H1 (cell line): ENCODE results near the gene TCEA3. TPM values are rescaled to one million over a fixed set of nuclear protein-coding genes. Genes with fewer than 3 reads are reported as not detected.

Source experiments
- CTCF ChIA-PET: fragments of 300-600 bp; sonication (Branson Sonifier 250); formaldehyde crosslinking; loops from one replicate; lab custom pipeline; 2021; ENCODE audit not compliant: partially characterized antibody; lab: Charles Lee
- POLR2A ChIA-PET: fragments of 300-600 bp; sonication (Branson Sonifier 250); formaldehyde crosslinking; loops from one replicate; lab custom pipeline; 2021; ENCODE audit warnings: inconsistent platforms; ENCODE audit not compliant: partially characterized antibody; lab: Charles Lee
- DNase-seq, 2 experiments: peaks; one replicate each; pipeline versions ENCODE4 v3.0.0 to v3.0.0-alpha.2; 2010 to 2022; ENCODE audit warnings: low spot score in 2 of 2, low read depth in 1 of 2, mixed read lengths in 1 of 2
- FAIRE-seq: peaks from 2 replicates; lab custom pipeline; 2011; peaks lifted over from hg19 to GRCh38; lab: Jason Lieb, UNC
- H2AFZ ChIP-seq: 2 replicates; pipeline ENCODE4 v1.8.1; 2012; ENCODE audit warnings: low read length, inconsistent platforms
- H2AK5ac ChIP-seq: 2 replicates; pipeline ENCODE4 v1.6.1; 2013; ENCODE audit warnings: low read depth, low read length
- H2BK120ac ChIP-seq: replicated peaks from 2 replicates; pipeline ENCODE3; 2013; ENCODE audit warnings: low read depth, low read length, inconsistent platforms
- H2BK12ac ChIP-seq: 2 replicates; pipeline ENCODE4 v1.6.1; 2013; ENCODE audit warnings: low read depth, low read length
- H2BK15ac ChIP-seq: 2 replicates; pipeline ENCODE4 v1.6.1; 2013; ENCODE audit warnings: low read length
- H2BK20ac ChIP-seq: 2 replicates; pipeline ENCODE4 v1.6.1; 2013; ENCODE audit warnings: low read length
- H2BK5ac ChIP-seq: 2 replicates; pipeline ENCODE4 v1.6.1; 2013; ENCODE audit warnings: low read depth, low read length
- H3K14ac ChIP-seq: 2 replicates; pipeline ENCODE4 v1.6.1; 2013; ENCODE audit warnings: inconsistent platforms; ENCODE audit not compliant: insufficient read length
- H3K18ac ChIP-seq: 2 replicates; pipeline ENCODE4 v1.6.1; 2013; ENCODE audit warnings: low read length; ENCODE audit errors: extremely low read depth
- H3K23ac ChIP-seq: 2 replicates; pipeline ENCODE4 v1.6.1; 2013; ENCODE audit warnings: inconsistent platforms; ENCODE audit not compliant: insufficient read length
- H3K23me2 ChIP-seq: 2 replicates; pipeline ENCODE4 v1.6.1; 2013; ENCODE audit warnings: low read depth, low read length
- H3K27ac ChIP-seq: 2 replicates; pipeline ENCODE4 v1.6.1; 2011; ENCODE audit warnings: low read depth, low read length, inconsistent platforms
- H3K27me3 ChIP-seq, 4 experiments: replicated peaks in 1 of 4; 1 replicate in 1 of 4; 2 replicates in 3 of 4; pipeline versions ENCODE4 v1.6.1 to v1.8.1; 2011 to 2013; ENCODE audit warnings: low read length in 3 of 4, mild to moderate bottlenecking in 3 of 4, inconsistent platforms in 2 of 4, mixed read lengths in 2 of 4, moderate library complexity in 1 of 4; ENCODE audit not compliant: control insufficient read depth in 3 of 4, insufficient read depth in 3 of 4; ENCODE audit errors: extremely low read depth in 1 of 4
- H3K36me3 ChIP-seq, 4 experiments: 2 replicates each; pipeline versions ENCODE4 v1.6.1 to v1.8.1; 2011 to 2013; ENCODE audit warnings: mild to moderate bottlenecking in 4 of 4, low read length in 3 of 4, moderate library complexity in 2 of 4, control low read depth in 1 of 4, inconsistent platforms in 1 of 4; ENCODE audit not compliant: insufficient read depth in 4 of 4, control insufficient read depth in 2 of 4
- H3K4ac ChIP-seq: replicated peaks from 2 replicates; pipeline ENCODE3; 2013; ENCODE audit warnings: low read length, low read depth, mixed read lengths, inconsistent platforms; ENCODE audit not compliant: insufficient read length
- H3K4me1 ChIP-seq, 4 experiments: replicated peaks in 1 of 4; 1 replicate in 1 of 4; 2 replicates in 3 of 4; pipeline versions ENCODE4 v1.6.1 to v1.8.1; 2011 to 2013; ENCODE audit warnings: low read length in 3 of 4, inconsistent platforms in 2 of 4, mixed read lengths in 1 of 4; ENCODE audit not compliant: insufficient read depth in 4 of 4, control insufficient read depth in 3 of 4
- H3K4me2 ChIP-seq, 2 experiments: 2 replicates each; pipeline versions ENCODE4 v1.6.1 to v1.8.1; 2011 to 2013; ENCODE audit warnings: low read depth in 2 of 2, low read length in 2 of 2, control low read depth in 1 of 2, inconsistent platforms in 1 of 2, mild to moderate bottlenecking in 1 of 2; ENCODE audit not compliant: insufficient read depth in 1 of 2
- H3K4me3 ChIP-seq, 4 experiments: fragments of 200-600, 300-600 bp in 1 of 4; sonication (generic), shearing (Covaris generic), sonication (Bioruptor Twin) in 1 of 4; 2 replicates each; pipeline versions ENCODE4 v1.5.1 to v1.8.1; 2011 to 2016; ENCODE audit warnings: low read length in 4 of 4, low read depth in 3 of 4, control low read depth in 2 of 4, inconsistent platforms in 2 of 4, mild to moderate bottlenecking in 2 of 4, mixed read lengths in 1 of 4, moderate library complexity in 1 of 4; ENCODE audit not compliant: insufficient read depth in 2 of 4; ENCODE audit errors: extremely low read depth in 1 of 4
- H3K56ac ChIP-seq: replicated peaks from 2 replicates; pipeline ENCODE3; 2013; ENCODE audit warnings: low read depth, mild to moderate bottlenecking, mixed read lengths, low read length, inconsistent platforms; ENCODE audit not compliant: insufficient read length
- H3K79me1 ChIP-seq: 2 replicates; pipeline ENCODE4 v1.6.1; 2013; ENCODE audit warnings: low read depth, low read length, control low read depth
- H3K79me2 ChIP-seq, 2 experiments: 2 replicates each; pipeline versions ENCODE4 v1.6.1 to v1.8.1; 2012 to 2013; ENCODE audit warnings: low read length in 2 of 2, mild to moderate bottlenecking in 2 of 2, inconsistent platforms in 1 of 2; ENCODE audit not compliant: insufficient read depth in 2 of 2, control insufficient read depth in 1 of 2
- H3K9ac ChIP-seq, 4 experiments: replicated peaks in 1 of 4; 1 replicate in 1 of 4; 2 replicates in 3 of 4; pipeline versions ENCODE4 v1.6.1 to v1.8.1; 2011 to 2013; ENCODE audit warnings: low read depth in 3 of 4, low read length in 3 of 4, control low read depth in 2 of 4, mild to moderate bottlenecking in 2 of 4, moderate library complexity in 2 of 4, inconsistent platforms in 1 of 4; ENCODE audit errors: extremely low read depth in 1 of 4
- H3K9me3 ChIP-seq, 2 experiments: 2 replicates each; pipeline versions ENCODE4 v1.6.1 to v1.8.1; 2012 to 2013; ENCODE audit warnings: mild to moderate bottlenecking in 2 of 2, moderate library complexity in 2 of 2, control low read depth in 1 of 2, inconsistent platforms in 1 of 2, low read depth in 1 of 2, low read length in 1 of 2, mixed read lengths in 1 of 2; ENCODE audit not compliant: insufficient read depth in 2 of 2
- H4K20me1 ChIP-seq, 2 experiments: replicated peaks in 1 of 2; 2 replicates each; pipeline versions ENCODE3 to v1.8.1; 2011 to 2013; ENCODE audit warnings: inconsistent platforms in 2 of 2, low read length in 2 of 2, mild to moderate bottlenecking in 1 of 2; ENCODE audit not compliant: insufficient read depth in 2 of 2, control insufficient read depth in 1 of 2
- H4K5ac ChIP-seq: 2 replicates; pipeline ENCODE4 v1.6.1; 2013; ENCODE audit warnings: low read length, low read depth, mixed read lengths, inconsistent platforms; ENCODE audit not compliant: insufficient read length
- H4K8ac ChIP-seq: 2 replicates; pipeline ENCODE4 v1.8.0; 2013; ENCODE audit warnings: mild to moderate bottlenecking, moderate library complexity, low read length, inconsistent platforms; ENCODE audit not compliant: insufficient read depth; ENCODE audit errors: extremely low read depth
- H4K91ac ChIP-seq: replicated peaks from 2 replicates; pipeline ENCODE3; 2013; ENCODE audit warnings: low read length, mixed read lengths, inconsistent platforms; ENCODE audit not compliant: insufficient read length
- ASH2L ChIP-seq: fragments of 200-600, 300-600 bp; sonication (generic); IDR thresholded peaks from one replicate; pipeline ENCODE4 v1.7.1; 2017; ENCODE audit warnings: low read length
- CBX5 ChIP-seq: fragments of 300-800, 300-1000 bp; sonication (generic); IDR thresholded peaks from 2 replicates; pipeline ENCODE4 v1.7.1; 2016; ENCODE audit warnings: antibody characterized with exemption, low read length, low read depth
- CHD1 ChIP-seq: IDR thresholded peaks from 2 replicates; pipeline ENCODE4 v1.6.1; 2012; ENCODE audit warnings: low read depth, low read length, improper control_type of control experiment
- HDAC2 ChIP-seq, 2 experiments: fragments of 300-600 bp in 1 of 2; sonication (generic) in 1 of 2; IDR thresholded peaks; 2 replicates each; pipeline ENCODE4 v1.6.1; 2011 to 2012; ENCODE audit warnings: low read depth in 2 of 2, low read length in 2 of 2, mild to moderate bottlenecking in 2 of 2, moderate library complexity in 2 of 2, borderline replicate concordance in 1 of 2, inconsistent platforms in 1 of 2
- MAFK ChIP-seq: IDR thresholded peaks from 2 replicates; pipeline ENCODE4 v1.6.1; 2012; ENCODE audit warnings: low read depth, mild to moderate bottlenecking, improper control_type of control experiment, low read length
- TAF1 ChIP-seq: IDR thresholded peaks from 2 replicates; pipeline ENCODE4 v1.6.1; 2011; ENCODE audit warnings: mild to moderate bottlenecking, low read depth, low read length
- TAF7 ChIP-seq: optimal IDR thresholded peaks from 2 replicates; pipeline ENCODE3; 2011; ENCODE audit warnings: low read depth, mild to moderate bottlenecking, inconsistent platforms, low read length, moderate library complexity, borderline replicate concordance
- WGBS, 2 experiments: shearing (Covaris generic) in 1 of 2; methylation state at CpG; one replicate each; pipeline versions ENCODE4 v1.1.6 to v1.1.7; 2013 to 2015; ENCODE audit warnings: low lambda C conversion rate in 2 of 2, mixed read lengths in 2 of 2, inconsistent platforms in 1 of 2, low coverage in 1 of 2, missing lambda C conversion rate in 1 of 2; ENCODE audit not compliant: insufficient replicate concordance in 2 of 2, insufficient coverage in 1 of 2, insufficient read length in 1 of 2; ENCODE audit errors: extremely low coverage in 1 of 2, missing lambda C conversion rate in 1 of 2; 5-methylcytosine and 5-hydroxymethylcytosine counted together
- polyA plus RNA-seq, 7 experiments: library from polyadenylated mRNA; depleted of rRNA in 3 of 7; stranded (reverse) in 5 of 7; unstranded in 2 of 7; fragments of >200 nt in 5 of 7; fragments of 200-250 nt in 2 of 7; gene quantifications; 1 replicate in 5 of 7; 2 replicates in 1 of 7; 4 replicates in 1 of 7; pipeline versions ENCODE4 v1.2.1 to v1.2.3, GENCODE V29; 2011 to 2013; ENCODE audit warnings: missing spikeins in 2 of 7, mixed read lengths in 2 of 7
- total RNA-seq: library from RNA; stranded (reverse); fragmentation: NEBNext Ultra II Directional; extraction: Animal tissue kit (Norgen Biotek cat#: 25700); gene quantifications from 2 replicates; pipeline ENCODE4 v1.2.1, GENCODE V29; 2021

TCEA3 gene
- total and polyA plus RNA-seq, 2 of the 8 experiments (the other 6 are each of a cell fraction or from before 2014, with no cell fraction given): 0.08 TPM; not detected in 1

GRCh38 chr1:23421343-23421742, 3.2 kb downstream of the TCEA3 start:
- Histone ChIP-seq H3K18ac (no peak overlapping the region), H3K23ac (no peak overlapping the region), H3K36me3 (peaks cover 0 to 2% (median 0%) of the 10 kb centered on the region in 4 experiments; a peak in 2 of 8 replicates), H4K5ac (no peak overlapping the region), H2AK5ac (no peak overlapping the region), H2BK15ac (no peak overlapping the region), H2BK12ac (no peak overlapping the region), H2AFZ (no peak overlapping the region), H2BK120ac (no peak overlapping the region), H4K8ac (no peak overlapping the region), H2BK20ac (no peak overlapping the region), H3K56ac (no peak overlapping the region), H3K9me3 (no peaks in the 10 kb centered on the region; a peak in 1 of 4 replicates), H3K4ac (no peak overlapping the region), H3K23me2 (peaks cover 6% of the 10 kb centered on the region; the same call in 1 of the 2 replicates), H4K20me1 (peaks cover 14 to 26% of the 10 kb centered on the region in 2 experiments), H3K27me3 (peaks cover 86 to 100% (median 98%) of the 10 kb centered on the region in 4 experiments), H3K14ac (no peak overlapping the region), H3K27ac (no peak overlapping the region), H3K79me2 (no peaks in the 10 kb centered on the region), H3K4me2 (no peak overlapping the region), H4K91ac (no peak overlapping the region), H3K79me1 (0 out of 2 replicates have a peak, but pooled peaks cover 3% of the 10 kb centered on the region), H3K4me3 (no peak overlapping the region), H3K9ac (no peak overlapping the region), H2BK5ac (no peak overlapping the region), H3K4me1 (peaks cover 1 to 11% (median 3%) of the 10 kb centered on the region in 4 experiments; a peak in 6 of 7 replicates)
- TF ChIP-seq TAF7: no peak
- TF ChIP-seq ASH2L: no peak
- no peak for TF ChIP-seq CBX5
- no peak for TF ChIP-seq CHD1
- TF ChIP-seq HDAC2 (IDR thresholded peaks at IDR 0.05; ENCODE audit: borderline replicate concordance in 1 of 2, low read depth in 2 of 2, low read length in 2 of 2): no peak
- no peak for TF ChIP-seq TAF1
- no peak for TF ChIP-seq MAFK
- WGBS, 2 experiments: 74% methylated on average over 3 of the region's 3 CpGs; no CpG with 5 or more reads in 1 of the 2 experiments
- FAIRE-seq: no peak
- POLR2A ChIA-PET: no interaction called here
- no peak for DNase-seq
- CTCF ChIA-PET: interaction anchor here (0.5 to 3.4 kb wide), 6 partner anchors 11 to 250 kb away, joined by 3 to 29 read pairs (median 8); no protein-coding TSS in a partner anchor
